WTC11 (cell line): Measurements from ENCODE around the gene IL17RD. TPM values are rescaled to one million over a fixed set of nuclear protein-coding genes. Genes with fewer than 3 reads are reported as not detected.

Experiments used
- ATAC-seq: fragments of 200-7000 bp; cut with Tn5 transposase; 2 replicates; pipeline ENCODE4 v1.10.0; 2021; ENCODE audit warnings: mild to moderate bottlenecking, moderate library complexity
- CTCF ChIA-PET: fragments of 300-600 bp; sonication (Branson Sonifier 250); formaldehyde crosslinking; loops from one replicate; lab custom pipeline; 2021; ENCODE audit warnings: antibody characterized with exemption; lab: Charles Lee
- POLR2A ChIA-PET: fragments of 350-600 bp; sonication (Branson Sonifier 250); formaldehyde crosslinking; loops from one replicate; lab custom pipeline; 2021; ENCODE audit warnings: antibody characterized with exemption; lab: Charles Lee
- DNase-seq: peaks from one replicate; pipeline ENCODE4 v3.0.0; 2021; ENCODE audit warnings: low spot score
- H3K27ac Mint-ChIP-seq: 2 replicates; pipeline ENCODE4 v1.8.0; 2021; ENCODE audit warnings: mixed read lengths
- H3K27me3 Mint-ChIP-seq: 2 replicates; pipeline ENCODE4 v1.8.0; 2021; ENCODE audit warnings: low read depth, mild to moderate bottlenecking, moderate library complexity, mixed read lengths
- H3K36me3 Mint-ChIP-seq: 2 replicates; pipeline ENCODE4 v1.8.0; 2021; ENCODE audit warnings: mixed read lengths
- H3K4me1 Mint-ChIP-seq: 2 replicates; pipeline ENCODE4 v1.8.0; 2022; ENCODE audit warnings: mixed read lengths
- H3K4me3 Mint-ChIP-seq: 2 replicates; pipeline ENCODE4 v1.8.0; 2021; ENCODE audit warnings: mild to moderate bottlenecking, moderate library complexity, mixed read lengths
- H3K9me3 Mint-ChIP-seq: 2 replicates; pipeline ENCODE4 v1.8.0; 2021; ENCODE audit warnings: mixed read lengths
- AFF4 ChIP-seq: sonication (generic); formaldehyde crosslinking; IDR thresholded peaks from 2 replicates; pipeline ENCODE4 v1.8.1; 2023; ENCODE audit warnings: mild to moderate bottlenecking, missing genetic modification reagents, borderline replicate concordance
- ATF1 ChIP-seq: sonication (generic); formaldehyde crosslinking; IDR thresholded peaks from 2 replicates; pipeline ENCODE4 v1.8.1; 2023; ENCODE audit warnings: mild to moderate bottlenecking, moderate library complexity, missing genetic modification reagents
- ATF3 ChIP-seq: sonication (generic); formaldehyde crosslinking; conservative IDR thresholded peaks from 2 replicates; pipeline ENCODE4 v1.8.1; 2022; ENCODE audit warnings: mild to moderate bottlenecking, missing genetic modification reagents
- HMGA2 ChIP-seq: fragments of 250-450 bp; sonication (Bioruptor Pico); IDR thresholded peaks from 2 replicates; pipeline ENCODE4 v1.4.0; 2021; ENCODE audit warnings: mild to moderate bottlenecking, moderate library complexity
- IRF1 ChIP-seq: sonication (generic); formaldehyde crosslinking; IDR thresholded peaks from 2 replicates; pipeline ENCODE4 v1.8.0; 2023; ENCODE audit warnings: missing genetic modification reagents
- JAZF1 ChIP-seq: fragments of 250-450 bp; sonication (Bioruptor Pico); IDR thresholded peaks from 2 replicates; pipeline ENCODE4 v1.9.0; 2021; ENCODE audit warnings: moderate library complexity, mild to moderate bottlenecking, inconsistent platforms
- KAT7 ChIP-seq: sonication (generic); formaldehyde crosslinking; IDR thresholded peaks from 2 replicates; pipeline ENCODE4 v1.8.1; 2023; ENCODE audit warnings: missing genetic modification reagents, mild to moderate bottlenecking, borderline replicate concordance
- MAX ChIP-seq: sonication (generic); formaldehyde crosslinking; IDR thresholded peaks from 2 replicates; pipeline ENCODE4 v1.8.0; 2022; ENCODE audit warnings: mild to moderate bottlenecking, missing genetic modification reagents
- OVOL2 ChIP-seq: fragments of 250-450 bp; sonication (Bioruptor Pico); IDR thresholded peaks from 2 replicates; pipeline ENCODE4 v1.9.0; 2021; ENCODE audit warnings: mild to moderate bottlenecking, borderline replicate concordance
- PRRX2 ChIP-seq: fragments of 250-450 bp; sonication (Bioruptor Pico); IDR thresholded peaks from 2 replicates; pipeline ENCODE4 v1.8.0; 2021; ENCODE audit warnings: mild to moderate bottlenecking
- SMAD3 ChIP-seq: sonication (generic); formaldehyde crosslinking; IDR thresholded peaks from 2 replicates; pipeline ENCODE4 v1.8.0; 2022; ENCODE audit warnings: missing genetic modification reagents, mild to moderate bottlenecking, borderline replicate concordance
- STAT6 ChIP-seq: sonication (generic); formaldehyde crosslinking; conservative IDR thresholded peaks from 2 replicates; pipeline ENCODE4 v1.8.1; 2023; ENCODE audit warnings: mild to moderate bottlenecking, low read depth, missing genetic modification reagents, moderate library complexity
- USF2 ChIP-seq: sonication (generic); formaldehyde crosslinking; IDR thresholded peaks from 2 replicates; pipeline ENCODE4 v1.8.1; 2023; ENCODE audit warnings: mild to moderate bottlenecking, missing genetic modification reagents, moderate library complexity
- ZBTB43 ChIP-seq: sonication (generic); formaldehyde crosslinking; IDR thresholded peaks from 2 replicates; pipeline ENCODE4 v1.8.1; 2023; ENCODE audit warnings: mild to moderate bottlenecking, missing genetic modification reagents
- ZNF219 ChIP-seq: sonication (generic); formaldehyde crosslinking; IDR thresholded peaks from 2 replicates; pipeline ENCODE4 v1.8.0; 2023; ENCODE audit warnings: missing genetic modification reagents, mild to moderate bottlenecking, borderline replicate concordance
- ZNF281 ChIP-seq: sonication (generic); formaldehyde crosslinking; IDR thresholded peaks from 2 replicates; pipeline ENCODE4 v1.8.0; 2023; ENCODE audit warnings: mild to moderate bottlenecking, missing genetic modification reagents
- ZNF416 ChIP-seq: fragments of 250-450 bp; sonication (Bioruptor Pico); IDR thresholded peaks from 2 replicates; pipeline ENCODE4 v1.9.0; 2021; ENCODE audit warnings: mild to moderate bottlenecking, inconsistent platforms
- ZNF532 ChIP-seq: fragments of 250-450 bp; sonication (Bioruptor Pico); IDR thresholded peaks from 2 replicates; pipeline ENCODE4 v1.9.0; 2021; ENCODE audit warnings: mild to moderate bottlenecking, borderline replicate concordance
- ZNF671 ChIP-seq: fragments of 250-450 bp; sonication (Bioruptor Pico); IDR thresholded peaks from 2 replicates; pipeline ENCODE4 v1.8.0; 2021; ENCODE audit warnings: mild to moderate bottlenecking
- total RNA-seq: library from RNA; stranded (reverse); gene quantifications from 3 replicates; pipeline ENCODE4 v1.2.3, GENCODE V29; 2021

Gene IL17RD
- total RNA-seq, 1 experiment from 2014 or later, result 72.9 TPM

- TF ChIP-seq JAZF1 (CRISPR knock-in tag), result no peak
- no peak for TF ChIP-seq ZNF219
- no peak for TF ChIP-seq ZNF281 (CRISPR knock-in tag)
- TF ChIP-seq MAX (CRISPR knock-in tag), result no peak
Observed at GRCh38 chr3:57074135-57074534, 91.0 kb downstream of the IL17RD start (continued).

GRCh38 chr3:57073628-57074027 is 91.5 kb downstream of the IL17RD start:
- peaks cover 4% of the 10 kb centered on the region for H3K4me1 Mint-ChIP-seq
- H3K36me3 Mint-ChIP-seq, result peaks cover 10% of the 10 kb centered on the region
- CTCF ChIA-PET, result no interaction called here
- no peak overlapping the region for H3K4me3 Mint-ChIP-seq
- no peak for DNase-seq
- ATAC-seq, result no peak
- no peak overlapping the region for H3K27ac Mint-ChIP-seq
- H3K9me3 Mint-ChIP-seq, result peaks cover 11% of the 10 kb centered on the region
- POLR2A ChIA-PET, result no interaction called here
- peaks cover 22% of the 10 kb centered on the region for H3K27me3 Mint-ChIP-seq
- no peak for TF ChIP-seq ZNF532 (CRISPR knock-in tag)
- TF ChIP-seq ZBTB43 (CRISPR knock-in tag), result no peak
- no peak for TF ChIP-seq ATF3 (CRISPR knock-in tag)
- no peak for TF ChIP-seq ATF1 (CRISPR knock-in tag)
- no peak for TF ChIP-seq ZNF671 (CRISPR knock-in tag)
- no peak for TF ChIP-seq USF2 (CRISPR knock-in tag)
- TF ChIP-seq AFF4 (CRISPR knock-in tag), result no peak
- no peak for TF ChIP-seq ZNF416 (CRISPR knock-in tag)
- no peak for TF ChIP-seq PRRX2 (CRISPR knock-in tag)
- TF ChIP-seq IRF1, result no peak
- no peak for TF ChIP-seq HMGA2 (CRISPR knock-in tag)
- TF ChIP-seq KAT7 (CRISPR knock-in tag), result no peak
- no peak for TF ChIP-seq OVOL2 (CRISPR knock-in tag)
- TF ChIP-seq STAT6 (CRISPR knock-in tag), result no peak
- no peak for TF ChIP-seq SMAD3 (CRISPR knock-in tag)
